OCI-LY1 (cell line): ENCODE data around the gene UBTD1.

Experiments used
- H2AFZ ChIP-seq: fragments of 200-600 bp; sonication (generic), shearing (Covaris generic); 2 replicates; pipeline ENCODE4 v1.6.0; 2014; ENCODE audit warnings: antibody characterized with exemption, mild to moderate bottlenecking, low read length
- H3F3A ChIP-seq: fragments of 200-600 bp; sonication (generic), shearing (Covaris generic); 2 replicates; pipeline ENCODE4 v1.6.0; 2014; ENCODE audit warnings: mild to moderate bottlenecking, antibody characterized with exemption, low read length, moderate library complexity; ENCODE audit not compliant: insufficient read depth
- H3K27ac ChIP-seq: fragments of 200-600 bp; sonication (generic); 2 replicates; pipeline ENCODE4 v1.5.1; 2014; ENCODE audit warnings: low read length, mixed run types, mild to moderate bottlenecking, low read depth; ENCODE audit not compliant: poor library complexity, severe bottlenecking
- H3K27me3 ChIP-seq: fragments of 200-600 bp; sonication (generic); 2 replicates; pipeline ENCODE4 v1.6.0; 2014; ENCODE audit warnings: antibody characterized with exemption, mild to moderate bottlenecking, low read length, moderate library complexity; ENCODE audit not compliant: insufficient read depth
- H3K36me3 ChIP-seq: fragments of 200-600 bp; sonication (generic); 2 replicates; pipeline ENCODE4 v1.6.1; 2014; ENCODE audit warnings: mild to moderate bottlenecking, antibody characterized with exemption, low read length, moderate library complexity, mixed read lengths; ENCODE audit not compliant: insufficient read depth
- H3K4me1 ChIP-seq: fragments of 200-600 bp; sonication (generic); 2 replicates; pipeline ENCODE4 v1.5.1; 2014; ENCODE audit warnings: mild to moderate bottlenecking, low read length, moderate library complexity; ENCODE audit not compliant: insufficient read depth, severe bottlenecking
- H3K4me2 ChIP-seq: fragments of 200-600 bp; sonication (generic), shearing (Covaris generic); 2 replicates; pipeline ENCODE4 v1.6.1; 2014; ENCODE audit warnings: low read length
- H3K4me3 ChIP-seq: fragments of 200-600 bp; sonication (generic); 2 replicates; pipeline ENCODE4 v1.5.1; 2014; ENCODE audit warnings: low read length, low read depth, mild to moderate bottlenecking, mixed read lengths; ENCODE audit not compliant: poor library complexity, severe bottlenecking
- H3K79me2 ChIP-seq: fragments of 200-600 bp; shearing (Covaris generic); 2 replicates; pipeline ENCODE4 v1.6.1; 2016; ENCODE audit warnings: mixed run types, low read length, mixed read lengths; ENCODE audit not compliant: insufficient read depth
- H3K9ac ChIP-seq: fragments of 200-600 bp; sonication (generic), shearing (Covaris generic); 2 replicates; pipeline ENCODE4 v1.6.1; 2014; ENCODE audit warnings: mild to moderate bottlenecking, low read length, mixed read lengths
- H3K9me2 ChIP-seq: fragments of 200-600 bp; sonication (generic), shearing (Covaris generic); 2 replicates; pipeline ENCODE4 v1.6.1; 2014; ENCODE audit warnings: low read depth, mild to moderate bottlenecking, low read length, mixed read lengths
- H3K9me3 ChIP-seq: fragments of 200-600 bp; shearing (Covaris generic); 2 replicates; pipeline ENCODE4 v1.6.1; 2014; ENCODE audit warnings: low read length, mixed read lengths
- H4K20me1 ChIP-seq: fragments of 200-600 bp; sonication (generic), shearing (Covaris generic); 2 replicates; pipeline ENCODE4 v1.6.0; 2016; ENCODE audit warnings: mild to moderate bottlenecking, low read length; ENCODE audit not compliant: insufficient read depth
- EZH2 ChIP-seq: fragments of 200-600 bp; sonication (generic), shearing (Covaris generic); IDR thresholded peaks from 2 replicates; pipeline ENCODE4 v1.8.0; 2017; ENCODE audit warnings: borderline replicate concordance, mixed run types, mild to moderate bottlenecking, antibody characterized with exemption, low read length, moderate library complexity, mixed read lengths
- TF ChIP-seq, protein P1 (sequence below): fragments of 200-600 bp; sonication (generic), shearing (Covaris generic); IDR thresholded peaks from 2 replicates; pipeline ENCODE4 v1.5.1; 2017; ENCODE audit warnings: mild to moderate bottlenecking, antibody characterized with exemption, low read length, moderate library complexity, mixed read lengths

The UBTD1 gene

DNA sequence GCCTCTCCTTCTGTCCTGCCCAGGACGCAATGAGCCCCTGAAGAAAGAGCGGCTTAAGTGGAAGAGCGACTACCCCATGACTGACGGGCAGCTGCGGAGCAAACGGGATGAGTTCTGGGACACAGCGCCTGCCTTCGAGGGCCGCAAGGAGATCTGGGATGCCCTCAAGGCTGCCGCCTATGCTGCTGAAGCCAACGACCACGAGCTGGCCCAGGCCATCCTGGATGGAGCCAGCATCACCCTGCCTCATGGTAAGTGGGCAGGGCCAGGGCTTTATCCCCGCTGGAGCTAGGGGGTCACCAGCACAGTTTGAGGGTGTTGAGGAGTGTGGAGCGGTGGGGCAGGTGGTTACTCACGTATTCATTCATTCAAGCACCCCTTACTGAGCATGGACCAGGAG lies 69.2 kb downstream of the UBTD1 start:
- H3K9me2 ChIP-seq = no peaks in the 10 kb centered on the region
- no peak overlapping the region for H3K4me2 ChIP-seq
- no peak overlapping the region for H3K27ac ChIP-seq
- TF ChIP-seq, protein P1, sequence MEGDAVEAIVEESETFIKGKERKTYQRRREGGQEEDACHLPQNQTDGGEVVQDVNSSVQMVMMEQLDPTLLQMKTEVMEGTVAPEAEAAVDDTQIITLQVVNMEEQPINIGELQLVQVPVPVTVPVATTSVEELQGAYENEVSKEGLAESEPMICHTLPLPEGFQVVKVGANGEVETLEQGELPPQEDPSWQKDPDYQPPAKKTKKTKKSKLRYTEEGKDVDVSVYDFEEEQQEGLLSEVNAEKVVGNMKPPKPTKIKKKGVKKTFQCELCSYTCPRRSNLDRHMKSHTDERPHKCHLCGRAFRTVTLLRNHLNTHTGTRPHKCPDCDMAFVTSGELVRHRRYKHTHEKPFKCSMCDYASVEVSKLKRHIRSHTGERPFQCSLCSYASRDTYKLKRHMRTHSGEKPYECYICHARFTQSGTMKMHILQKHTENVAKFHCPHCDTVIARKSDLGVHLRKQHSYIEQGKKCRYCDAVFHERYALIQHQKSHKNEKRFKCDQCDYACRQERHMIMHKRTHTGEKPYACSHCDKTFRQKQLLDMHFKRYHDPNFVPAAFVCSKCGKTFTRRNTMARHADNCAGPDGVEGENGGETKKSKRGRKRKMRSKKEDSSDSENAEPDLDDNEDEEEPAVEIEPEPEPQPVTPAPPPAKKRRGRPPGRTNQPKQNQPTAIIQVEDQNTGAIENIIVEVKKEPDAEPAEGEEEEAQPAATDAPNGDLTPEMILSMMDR = no peak
- TF ChIP-seq EZH2 = no peak
- H3F3A ChIP-seq = no peaks in the 10 kb centered on the region
- no peak overlapping the region for H3K4me3 ChIP-seq
- H4K20me1 ChIP-seq = no peaks in the 10 kb centered on the region
- no peaks in the 10 kb centered on the region for H3K79me2 ChIP-seq
- no peaks in the 10 kb centered on the region for H3K36me3 ChIP-seq
- H2AFZ ChIP-seq = no peak overlapping the region
- no peak overlapping the region for H3K9ac ChIP-seq
- no peaks in the 10 kb centered on the region for H3K4me1 ChIP-seq
- H3K9me3 ChIP-seq = no peaks in the 10 kb centered on the region
- no peaks in the 10 kb centered on the region for H3K27me3 ChIP-seq

DNA sequence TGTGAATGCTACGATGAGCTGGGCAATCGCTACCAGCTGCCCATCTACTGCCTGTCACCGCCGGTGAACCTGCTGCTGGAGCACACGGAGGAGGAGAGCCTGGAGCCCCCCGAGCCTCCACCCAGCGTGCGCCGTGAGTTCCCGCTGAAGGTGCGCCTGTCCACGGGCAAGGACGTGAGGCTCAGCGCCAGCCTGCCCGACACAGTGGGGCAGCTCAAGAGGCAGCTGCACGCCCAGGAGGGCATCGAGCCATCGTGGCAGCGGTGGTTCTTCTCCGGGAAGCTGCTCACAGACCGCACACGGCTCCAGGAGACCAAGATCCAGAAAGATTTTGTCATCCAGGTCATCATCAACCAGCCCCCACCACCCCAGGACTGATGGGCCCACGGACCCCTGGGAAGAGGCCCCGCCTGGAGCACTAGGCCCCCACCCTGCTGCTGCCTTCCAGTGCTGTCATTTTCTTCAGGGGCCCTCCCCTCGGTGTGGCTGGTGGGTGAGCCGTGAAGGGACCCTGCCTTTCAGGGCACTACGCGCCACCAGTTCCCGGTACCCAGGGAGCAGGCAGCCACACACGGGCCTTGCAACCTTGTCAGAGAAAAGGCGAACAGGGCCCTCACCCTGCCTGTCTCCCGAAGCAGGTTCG lies 71.5 kb downstream of the UBTD1 start:
- H3F3A ChIP-seq = no peaks in the 10 kb centered on the region
- H3K9me3 ChIP-seq = no peaks in the 10 kb centered on the region
- no peak overlapping the region for H3K4me2 ChIP-seq
- H3K4me3 ChIP-seq = no peak overlapping the region
- TF ChIP-seq, protein P1 = no peak
- no peak for TF ChIP-seq EZH2
- no peaks in the 10 kb centered on the region for H3K79me2 ChIP-seq
- no peak overlapping the region for H2AFZ ChIP-seq
- H3K9ac ChIP-seq = no peak overlapping the region
- no peak overlapping the region for H3K27ac ChIP-seq
- H3K27me3 ChIP-seq = no peaks in the 10 kb centered on the region
- no peaks in the 10 kb centered on the region for H4K20me1 ChIP-seq
- H3K4me1 ChIP-seq = no peaks in the 10 kb centered on the region
- no peaks in the 10 kb centered on the region for H3K9me2 ChIP-seq
- no peaks in the 10 kb centered on the region for H3K36me3 ChIP-seq

DNA sequence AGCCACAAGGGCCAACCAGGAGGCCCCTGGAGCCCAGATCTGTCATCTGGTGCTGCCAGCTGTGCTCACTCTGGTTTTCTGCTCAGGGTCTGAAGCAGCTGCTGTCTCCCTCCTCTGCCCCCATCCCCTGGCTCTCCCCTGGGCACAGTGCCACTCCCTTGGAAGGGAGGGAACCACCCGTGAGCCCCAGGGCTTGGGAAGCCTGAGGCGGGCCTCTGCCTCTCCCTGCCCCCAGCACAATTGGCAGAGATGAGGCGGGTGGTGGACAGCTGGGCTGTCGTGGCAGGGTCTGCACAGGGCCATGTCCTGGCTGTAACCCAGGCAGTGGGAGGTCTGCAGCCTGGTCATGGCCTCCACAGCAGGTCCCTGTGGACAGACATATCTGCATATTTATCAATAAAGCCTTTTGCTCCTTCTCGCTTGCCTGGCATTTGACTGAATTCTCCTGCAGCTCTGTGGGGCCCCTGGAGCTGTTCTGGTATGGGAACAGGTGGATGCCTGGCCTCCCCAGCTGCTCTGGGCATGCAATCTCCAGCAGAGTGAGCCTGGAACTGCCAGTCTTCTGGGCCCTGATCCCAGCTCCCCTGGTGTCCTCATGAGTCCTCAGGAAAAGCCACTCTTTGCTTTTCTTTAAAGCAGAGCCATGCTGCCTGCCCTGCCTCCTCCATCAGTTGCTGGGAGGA lies 72.2 kb downstream of the UBTD1 start:
- no peaks in the 10 kb centered on the region for H3K9me2 ChIP-seq
- H3K36me3 ChIP-seq = no peaks in the 10 kb centered on the region
- no peaks in the 10 kb centered on the region for H3K79me2 ChIP-seq
- no peak overlapping the region for H3K9ac ChIP-seq
- no peak overlapping the region for H3K27ac ChIP-seq
- H2AFZ ChIP-seq = no peak overlapping the region
- no peaks in the 10 kb centered on the region for H3K9me3 ChIP-seq
- TF ChIP-seq, protein P1 = no peak
- no peak for TF ChIP-seq EZH2
- H3K4me1 ChIP-seq = no peaks in the 10 kb centered on the region
- H3F3A ChIP-seq = no peaks in the 10 kb centered on the region
- no peak overlapping the region for H3K4me2 ChIP-seq
- H3K27me3 ChIP-seq = no peaks in the 10 kb centered on the region
- H4K20me1 ChIP-seq = no peaks in the 10 kb centered on the region
- H3K4me3 ChIP-seq = no peak overlapping the region
